Loucy (cell line): ENCODE results near the gene UBTD1.

Source experiments
- CTCF ChIP-seq: fragments of 200-600 bp; sonication (generic); conservative IDR thresholded peaks from 2 replicates; pipeline ENCODE4 v1.5.1; 2014; ENCODE audit warnings: mild to moderate bottlenecking, antibody characterized with exemption, low read length
- EZH2phosphoT487 ChIP-seq: fragments of 200-600 bp; IDR thresholded peaks from 2 replicates; pipeline ENCODE4 v1.6.1; 2018; ENCODE audit warnings: antibody characterized with exemption, mild to moderate bottlenecking, moderate library complexity, borderline replicate concordance

GRCh38 chr10:97574374-97575126, 75.8 kb downstream of the UBTD1 start:
- TF ChIP-seq EZH2phosphoT487 (no peak), CTCF (no peak)
